NCI-H2196 (cell line): ENCODE measurements around the gene SSPN.

Source experiments
- DNase-seq: peaks from one replicate; lab custom pipeline; 2025; ENCODE audit not compliant: unreplicated experiment; lab: John Stamatoyannopoulos, UW

Gene SSPN

DNA sequence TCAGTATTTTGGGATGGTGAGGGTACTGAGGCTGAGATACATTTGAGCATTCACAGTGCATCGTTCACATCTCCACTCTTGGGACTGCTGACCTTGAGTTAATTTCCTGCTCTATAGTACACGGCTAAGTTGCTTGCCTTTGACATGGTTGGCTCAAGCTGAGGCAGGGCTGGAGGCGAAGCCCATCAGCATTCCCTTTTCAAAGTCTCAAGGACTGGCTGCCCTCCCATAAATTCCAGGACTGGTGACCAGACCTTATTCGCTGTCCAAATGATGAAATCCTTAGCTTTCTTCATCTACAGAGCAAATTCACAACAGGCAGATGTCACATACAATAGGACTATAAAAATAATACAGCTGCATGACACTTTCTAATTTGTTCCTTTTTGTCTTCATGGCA is 85.9 kb downstream of the SSPN start:
- no peak for DNase-seq

DNA sequence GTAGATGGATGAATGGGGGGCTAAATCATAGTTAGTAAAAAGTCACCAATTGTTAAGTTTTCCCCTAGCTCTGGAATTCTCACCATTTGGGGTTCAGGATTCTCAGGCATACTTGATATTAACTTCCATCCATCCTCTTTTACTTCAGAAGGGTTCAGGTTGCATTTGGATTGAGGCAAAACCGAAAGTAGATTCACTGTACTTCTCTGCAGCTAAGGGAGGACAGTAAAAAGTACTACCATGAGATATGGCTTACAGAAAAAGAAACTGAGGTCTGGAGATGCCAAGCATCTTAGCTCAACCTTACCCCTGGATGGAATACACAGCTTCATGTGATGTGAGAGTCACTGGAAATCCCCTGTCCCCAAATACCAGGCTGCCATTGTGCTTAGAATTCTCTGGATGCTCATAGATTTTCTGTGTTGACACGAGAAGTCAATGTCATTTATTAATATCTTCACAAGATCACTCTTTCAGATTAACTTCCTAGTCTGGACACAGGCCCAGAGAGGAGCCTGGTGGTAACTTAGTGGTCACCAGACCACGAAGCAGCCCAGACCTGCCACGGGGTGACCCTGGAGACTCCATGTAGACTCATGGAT is 87.1 kb downstream of the SSPN start:
- no peak for DNase-seq

DNA sequence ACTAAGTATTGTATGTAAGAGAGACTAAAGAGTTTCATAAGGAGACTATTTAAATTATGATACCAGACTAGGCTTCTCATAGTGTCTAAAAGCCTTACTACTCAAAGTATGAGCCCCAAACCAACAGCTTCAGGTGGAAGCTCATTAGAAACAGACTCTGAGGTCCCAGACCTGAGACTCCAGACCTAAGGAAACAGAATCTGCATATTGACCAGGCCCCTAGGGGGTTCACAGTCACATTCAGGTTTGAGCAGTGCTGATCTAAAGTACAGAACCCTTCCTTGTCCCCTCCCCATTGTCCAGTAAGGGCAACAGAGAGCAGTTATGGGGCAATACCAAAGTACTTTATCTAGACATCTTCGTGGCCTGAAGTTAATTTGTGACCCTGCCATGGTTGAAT is 87.7 kb downstream of the SSPN start:
- no peak for DNase-seq

DNA sequence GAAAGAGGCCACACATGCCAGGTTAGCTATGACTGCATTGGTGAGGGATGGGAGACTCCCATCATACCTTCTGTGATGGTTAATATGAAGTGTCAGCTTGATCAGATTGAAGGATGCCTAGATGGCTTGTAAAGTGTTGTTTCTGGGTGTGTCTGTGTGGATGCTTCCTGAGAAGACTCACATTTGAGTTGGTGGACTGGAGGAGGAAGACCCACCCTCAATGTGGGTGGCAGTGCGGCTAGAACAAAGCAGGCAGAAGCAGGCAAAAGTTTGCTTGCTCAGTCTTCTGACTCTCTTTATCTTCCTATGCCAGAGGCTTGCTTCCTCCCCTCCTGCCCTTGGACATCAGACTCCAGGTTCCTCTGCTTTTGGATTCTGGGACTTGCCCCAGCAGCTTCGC is 88.2 kb downstream of the SSPN start:
- no peak for DNase-seq

DNA sequence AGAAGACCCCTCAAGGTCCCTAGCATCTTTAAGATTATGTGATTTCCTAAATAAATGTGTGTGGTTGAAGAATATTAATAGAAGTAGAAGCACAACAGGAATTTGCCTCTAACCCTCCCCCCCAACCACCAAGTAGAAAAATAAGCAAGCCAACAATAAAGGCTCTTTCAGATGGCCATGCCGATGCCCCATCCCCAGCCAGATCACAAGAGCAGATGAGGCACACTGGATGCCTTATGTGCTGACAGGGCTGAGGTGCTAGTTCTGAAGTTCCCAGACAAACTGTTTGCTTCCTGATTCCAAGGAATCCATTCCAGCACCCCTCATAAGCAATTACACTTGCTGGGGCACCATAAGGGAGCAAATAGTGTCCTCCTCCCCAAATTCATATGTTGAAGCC is 90.0 kb downstream of the SSPN start:
- no peak for DNase-seq

DNA sequence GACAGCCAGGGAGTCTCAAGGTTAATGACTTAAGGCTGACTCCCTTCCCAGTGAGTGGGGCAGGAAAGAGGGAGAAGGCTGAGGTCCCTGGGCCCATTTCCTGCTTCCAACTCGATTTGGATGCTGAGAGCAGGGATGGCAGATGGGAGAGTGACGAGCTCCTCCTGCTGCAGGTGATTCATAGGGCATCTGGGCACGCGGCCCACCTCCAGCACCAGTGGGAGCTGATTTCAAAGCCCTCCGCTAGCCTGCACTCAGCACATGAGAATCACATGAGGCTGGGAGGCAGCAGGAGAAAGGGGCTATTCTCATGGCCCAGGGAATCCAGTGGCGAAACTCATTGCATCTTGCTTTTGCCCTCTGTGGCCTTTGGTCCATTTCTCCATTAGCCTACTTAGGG is 90.8 kb downstream of the SSPN start:
- DNase-seq = no peak

DNA sequence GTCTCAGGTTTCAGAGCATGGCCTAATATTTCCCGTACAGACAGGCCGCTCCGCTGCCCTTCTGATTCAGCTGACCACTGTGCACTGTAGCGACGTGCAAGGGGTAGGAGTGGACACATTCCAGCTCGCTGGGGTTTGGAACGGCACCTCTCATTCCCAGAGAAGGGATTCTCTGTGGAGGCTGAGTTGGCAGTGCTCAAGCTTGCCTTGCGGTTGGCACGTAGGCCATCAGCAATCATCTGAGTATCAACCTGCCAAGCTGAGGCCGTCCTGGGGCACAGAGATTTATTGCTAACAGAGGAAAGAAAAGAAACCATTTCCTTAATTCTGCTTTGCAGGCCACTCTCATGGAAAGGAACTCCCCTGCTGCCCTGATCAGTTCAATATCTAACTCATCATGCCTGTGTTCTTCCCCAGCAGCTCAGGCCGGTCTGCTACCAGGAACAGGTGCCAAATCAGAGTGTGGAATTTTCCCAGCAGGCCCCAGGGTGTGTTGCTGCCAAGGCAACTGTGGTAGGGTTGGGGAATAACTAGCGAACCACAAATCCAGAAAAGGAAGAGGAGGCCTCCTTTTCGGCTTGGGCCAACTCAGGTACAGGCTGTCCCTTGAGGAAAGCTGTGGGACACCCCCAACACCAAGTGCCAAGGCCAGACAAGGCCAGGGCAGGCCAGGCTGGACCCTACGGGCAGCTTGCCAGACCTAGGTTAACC is 92.5 kb downstream of the SSPN start:
- no peak for DNase-seq

DNA sequence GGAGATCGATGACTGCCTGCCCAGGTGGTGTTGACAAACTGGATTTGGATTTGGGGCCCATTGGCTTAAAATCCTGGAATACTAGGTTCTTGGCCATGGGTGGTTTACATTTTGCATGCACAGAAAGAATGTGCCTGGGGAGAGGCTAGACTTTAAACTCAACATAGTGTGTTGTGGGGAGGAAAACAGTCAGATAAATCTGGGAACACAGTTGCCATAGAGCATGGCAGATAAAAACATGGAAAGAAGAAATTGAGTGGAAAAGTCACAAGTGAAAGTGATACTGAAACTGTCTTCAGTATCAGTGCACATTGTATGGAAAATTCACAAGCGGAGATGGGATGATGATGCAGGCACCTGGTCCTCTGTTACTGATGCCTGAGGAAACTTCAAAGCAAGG is 95.2 kb downstream of the SSPN start:
- no peak for DNase-seq

DNA sequence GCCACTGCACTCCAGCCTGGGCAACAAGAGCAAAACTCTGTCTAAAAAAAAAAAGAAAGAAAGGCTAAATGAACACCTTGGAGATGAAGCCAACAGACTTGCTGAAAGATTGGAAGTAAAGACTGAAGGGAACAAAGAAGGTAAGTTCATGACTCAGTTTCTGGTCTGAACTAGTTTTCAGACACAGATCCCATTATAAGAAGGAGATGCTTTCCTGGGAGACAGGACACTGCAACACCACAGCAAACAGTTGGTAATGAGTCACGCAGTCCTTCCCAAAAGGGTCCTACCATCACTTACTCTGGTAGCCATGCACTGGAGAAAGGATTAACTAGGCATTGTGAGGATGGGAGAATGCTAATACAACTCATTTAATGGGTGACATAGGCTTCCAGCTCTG is 97.2 kb downstream of the SSPN start:
- DNase-seq = no peak

DNA sequence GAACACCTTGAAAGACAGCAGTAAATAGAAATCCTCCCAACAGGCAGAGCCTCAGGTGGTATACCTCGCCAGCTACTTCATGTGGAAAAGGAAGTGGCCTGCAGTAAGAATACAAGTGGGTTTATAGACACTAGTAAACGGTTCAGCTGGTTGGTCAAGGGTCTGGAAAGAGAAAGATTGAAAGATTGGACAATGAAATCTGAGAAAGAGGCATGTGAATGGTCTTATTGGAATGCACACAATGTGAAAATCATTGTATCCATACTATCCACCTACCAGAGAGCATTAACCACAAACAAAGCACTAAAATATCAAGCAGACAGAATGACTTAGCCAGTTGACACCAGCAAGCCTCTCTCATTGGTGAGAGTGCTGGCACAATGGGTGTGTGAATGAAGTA is 98.2 kb downstream of the SSPN start:
- no peak for DNase-seq

DNA sequence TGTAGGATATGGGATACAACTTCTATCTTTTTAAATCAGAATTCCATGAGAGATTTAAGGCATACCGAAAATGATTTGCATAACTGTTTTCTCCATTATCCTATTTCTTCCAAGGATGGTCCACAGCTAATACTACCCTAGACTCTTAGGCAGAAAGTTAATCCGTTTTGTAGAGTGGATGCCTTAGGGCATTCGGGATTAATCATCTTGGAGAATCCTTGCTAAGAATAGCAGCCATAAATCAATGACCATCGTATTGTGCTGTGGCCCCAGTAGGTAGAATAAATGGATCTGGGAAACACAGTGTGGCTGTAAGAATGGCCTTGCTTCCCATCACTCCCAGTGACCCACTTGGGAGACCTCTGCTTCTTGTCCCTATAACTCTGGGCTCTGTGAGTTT is 99.6 kb downstream of the SSPN start:
- no peak for DNase-seq

DNA sequence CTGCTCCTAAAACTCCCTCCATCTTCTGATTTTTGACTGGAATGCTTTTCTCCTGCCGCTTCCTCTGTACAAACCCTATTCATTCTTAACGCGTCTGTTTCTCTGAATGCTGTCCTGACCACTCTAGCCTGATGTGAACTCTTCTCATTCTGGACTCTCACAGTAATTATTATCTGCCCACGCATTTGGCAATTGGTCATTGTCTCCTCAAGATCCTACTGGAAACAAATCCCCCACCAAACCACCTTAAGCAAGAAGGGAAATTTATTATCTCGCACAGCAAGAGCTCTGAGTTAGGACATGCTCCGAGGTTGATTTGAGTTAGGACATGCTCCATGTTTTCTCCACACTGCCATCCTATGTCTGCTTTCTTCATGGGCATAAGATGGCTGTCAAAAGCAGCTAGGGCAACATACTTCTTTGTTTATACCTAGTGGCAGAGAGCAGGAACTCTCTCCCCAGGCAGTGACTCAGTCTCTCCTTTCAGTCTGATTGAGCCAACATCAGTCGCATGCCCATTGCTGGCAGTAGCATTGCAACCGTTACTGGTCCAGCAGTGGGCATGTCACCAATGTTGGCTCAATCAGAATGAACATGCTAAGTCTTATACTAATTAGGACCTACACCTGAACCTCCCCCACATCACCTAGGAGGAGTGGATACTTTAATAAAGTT is 102.2 kb downstream of the SSPN start:
- DNase-seq = no peak

DNA sequence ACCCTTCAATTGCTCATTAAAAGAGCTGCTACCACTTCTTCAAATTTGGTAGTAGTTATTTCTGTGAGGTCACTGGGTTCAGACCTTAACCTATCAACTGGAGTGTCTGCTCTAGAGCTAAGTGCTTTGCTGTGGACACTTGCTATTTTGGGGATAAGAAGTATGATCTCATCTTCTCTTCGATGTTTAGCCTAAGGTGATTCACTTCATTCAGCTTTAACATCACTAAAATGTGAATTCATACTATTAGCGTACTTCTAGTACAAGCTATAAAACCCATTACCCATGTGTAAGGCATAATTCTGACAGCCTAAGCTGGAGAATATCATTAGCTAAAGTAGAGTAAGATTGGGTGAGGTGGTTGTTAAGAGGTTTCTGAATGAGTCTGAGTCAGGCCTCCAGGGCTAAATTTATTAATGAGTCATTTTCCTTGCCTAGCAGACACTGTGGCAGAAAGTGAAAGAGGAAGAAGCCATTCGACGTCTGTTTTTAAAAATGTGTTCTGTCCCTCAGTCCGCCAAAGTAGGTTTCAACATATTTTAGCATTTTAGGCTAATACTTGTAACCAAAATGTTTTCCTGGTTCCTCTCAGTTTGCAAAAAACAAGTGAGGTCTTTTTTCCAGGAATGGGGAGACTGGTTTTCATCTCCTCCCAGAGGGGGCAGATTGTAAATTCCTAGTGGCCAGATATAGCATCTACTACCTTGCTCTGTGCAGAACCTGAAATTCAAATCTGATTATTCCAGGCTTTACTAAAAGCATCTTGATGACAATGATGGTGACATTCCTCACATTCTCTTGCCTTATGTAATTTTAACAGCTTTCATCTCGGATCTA is 103.6 kb downstream of the SSPN start:
- no peak for DNase-seq

DNA sequence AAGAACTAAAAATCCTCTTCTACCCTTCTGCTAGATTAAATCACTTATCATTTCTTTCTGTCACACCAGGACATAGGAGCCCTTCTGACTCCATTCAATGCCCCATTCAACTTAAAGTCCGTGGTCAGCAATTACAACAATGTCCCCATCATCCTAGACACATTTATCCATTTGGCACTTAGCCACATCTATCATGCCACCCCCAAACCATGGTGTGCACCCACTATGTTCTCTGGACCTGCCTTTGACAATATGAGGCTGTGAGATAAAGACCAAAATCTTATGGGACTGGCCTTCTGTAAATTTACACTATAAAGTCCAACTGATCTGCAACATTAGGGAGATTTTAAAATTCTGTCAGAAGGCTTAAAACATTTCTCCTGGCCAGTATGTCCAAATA is 104.4 kb downstream of the SSPN start:
- no peak for DNase-seq
